GM13977 (cell line): ENCODE results near the gene ZNF70.

Source experiments
- DNase-seq: peaks from one replicate; pipeline ENCODE4 v3.0.0; 2012; ENCODE audit warnings: low spot score
- in situ Hi-C: fragments of 300-500 bp; cut with MboI; formaldehyde crosslinking; loops from one replicate; pipeline ENCODE4 v1.12.0; 2022; ENCODE audit warnings: low sequenced_read_pairs, low pct_unique_long_range_greater_than_20kb, mixed read lengths, inconsistent platforms; ENCODE audit not compliant: unreplicated experiment
- TF ChIP-seq, protein P1 (sequence below): IDR thresholded peaks from 2 replicates; pipeline ENCODE4 v1.5.1; 2012; ENCODE audit warnings: mild to moderate bottlenecking, control low read depth; ENCODE audit not compliant: insufficient read depth; ENCODE audit errors: extremely low read depth, missing control alignments

ZNF70 gene

DNA sequence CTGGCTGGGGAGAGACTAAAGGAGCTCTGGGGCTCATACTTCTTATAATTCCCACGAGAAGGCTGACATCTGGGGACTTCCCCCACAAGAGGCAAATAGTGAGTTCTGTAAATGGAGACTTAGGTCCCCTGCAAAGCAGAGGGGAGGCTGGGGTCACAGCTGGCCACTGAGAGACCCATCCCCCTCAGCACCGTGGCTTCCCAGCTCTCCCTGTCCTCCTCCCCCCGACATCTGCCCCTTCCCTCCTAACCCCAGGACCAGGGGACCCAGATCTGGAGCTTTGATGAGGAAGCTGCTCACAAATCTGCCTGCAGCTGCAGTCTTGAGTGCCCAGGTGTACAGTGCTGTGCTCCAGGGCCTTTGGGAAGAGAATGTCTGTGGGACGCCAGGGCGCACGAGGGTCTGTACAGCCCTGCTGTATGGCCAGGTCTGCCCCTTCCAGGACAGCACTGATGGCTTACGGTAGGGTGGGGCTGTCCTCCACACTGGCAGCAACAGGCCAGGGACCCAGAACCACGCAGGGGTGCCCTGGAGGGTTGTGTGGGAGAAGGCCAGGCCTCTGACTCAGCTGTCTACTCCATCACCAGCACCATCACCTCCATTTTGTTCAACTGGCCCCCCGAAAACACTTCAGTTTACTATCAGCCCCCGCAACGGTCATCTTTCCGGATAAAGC lies 59.0 kb downstream of the ZNF70 start:
- in situ Hi-C loops: loop anchor here (10.0 kb wide), 1 partner anchor 163 kb away; the partner anchor contains the start of gene SLC2A11
- DNase-seq: no peak
- TF ChIP-seq, protein P1, sequence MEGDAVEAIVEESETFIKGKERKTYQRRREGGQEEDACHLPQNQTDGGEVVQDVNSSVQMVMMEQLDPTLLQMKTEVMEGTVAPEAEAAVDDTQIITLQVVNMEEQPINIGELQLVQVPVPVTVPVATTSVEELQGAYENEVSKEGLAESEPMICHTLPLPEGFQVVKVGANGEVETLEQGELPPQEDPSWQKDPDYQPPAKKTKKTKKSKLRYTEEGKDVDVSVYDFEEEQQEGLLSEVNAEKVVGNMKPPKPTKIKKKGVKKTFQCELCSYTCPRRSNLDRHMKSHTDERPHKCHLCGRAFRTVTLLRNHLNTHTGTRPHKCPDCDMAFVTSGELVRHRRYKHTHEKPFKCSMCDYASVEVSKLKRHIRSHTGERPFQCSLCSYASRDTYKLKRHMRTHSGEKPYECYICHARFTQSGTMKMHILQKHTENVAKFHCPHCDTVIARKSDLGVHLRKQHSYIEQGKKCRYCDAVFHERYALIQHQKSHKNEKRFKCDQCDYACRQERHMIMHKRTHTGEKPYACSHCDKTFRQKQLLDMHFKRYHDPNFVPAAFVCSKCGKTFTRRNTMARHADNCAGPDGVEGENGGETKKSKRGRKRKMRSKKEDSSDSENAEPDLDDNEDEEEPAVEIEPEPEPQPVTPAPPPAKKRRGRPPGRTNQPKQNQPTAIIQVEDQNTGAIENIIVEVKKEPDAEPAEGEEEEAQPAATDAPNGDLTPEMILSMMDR: no peak

DNA sequence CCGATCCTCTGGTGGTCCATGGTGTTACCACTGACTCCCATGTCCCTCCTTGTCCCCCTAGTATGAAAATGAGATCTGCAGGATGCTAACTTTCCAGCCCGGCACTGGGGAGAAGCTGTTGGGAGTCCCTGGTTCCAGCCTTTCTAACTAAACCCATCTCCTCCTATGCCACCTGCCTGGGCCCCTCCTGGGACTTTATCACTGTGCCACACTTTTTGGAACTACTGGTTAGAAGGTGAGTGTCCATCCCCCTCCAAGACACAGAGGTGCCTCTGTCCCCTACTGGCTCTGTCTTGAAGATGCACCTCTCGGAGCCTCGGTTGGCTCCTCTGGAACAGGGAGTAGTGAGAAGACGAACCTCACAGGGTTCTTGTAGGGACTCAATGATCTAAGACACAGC lies 60.2 kb downstream of the ZNF70 start, which contains the start of gene RGL4:
Gene RGL4, plus strand, starts transcription at position 301 of the 400 bp plus-strand sequence. CDS start 1,018 bp downstream, outside the sequence.
- TF ChIP-seq, protein P1: no peak
- no peak for DNase-seq
- in situ Hi-C loops: loop anchor here (10.0 kb wide), 1 partner anchor 164 kb away; the partner anchor contains the start of gene SLC2A11

DNA sequence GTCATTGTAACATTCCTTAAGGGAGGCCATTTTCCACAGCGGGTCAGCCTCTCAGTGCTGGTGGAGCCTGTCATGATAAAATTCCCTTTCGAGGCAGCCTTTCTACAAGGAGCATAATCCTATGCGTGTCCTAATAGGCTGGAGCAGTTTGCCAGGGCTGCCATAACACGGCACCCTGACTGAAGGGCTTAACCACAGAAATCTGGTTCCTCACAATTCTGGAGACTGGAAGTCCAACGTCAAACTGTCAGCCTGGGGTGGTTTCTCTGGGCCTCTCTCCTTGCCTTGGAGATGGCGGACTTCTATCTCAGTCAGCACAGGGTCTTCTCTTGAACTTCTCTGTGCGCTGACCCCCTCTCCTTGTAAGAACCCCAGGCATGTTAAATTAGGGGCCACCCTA lies 61.5 kb downstream of the ZNF70 start:
- in situ Hi-C loops: no loop called here
- no peak for DNase-seq
- TF ChIP-seq, protein P1: no peak
